Neural cell (in vitro differentiated cells): ENCODE measurements around the gene SIGLEC15. TPM values are rescaled to one million over a fixed set of nuclear protein-coding genes. Genes with fewer than 3 reads are reported as not detected.

Experiments used
- H2AFZ ChIP-seq: fragments of 200-600, 300-800 bp; sonication (generic), shearing (Covaris generic); 2 replicates; pipeline ENCODE4 v1.6.0; 2014; ENCODE audit warnings: low read depth, mild to moderate bottlenecking, antibody characterized with exemption, low read length, moderate library complexity
- H3F3A ChIP-seq: fragments of 200-600 bp; shearing (Covaris generic); 2 replicates; pipeline ENCODE4 v1.6.1; 2016; ENCODE audit warnings: mild to moderate bottlenecking, moderate library complexity, mixed read lengths, antibody characterized with exemption, low read length; ENCODE audit not compliant: insufficient read depth, poor library complexity, severe bottlenecking
- H3K27ac ChIP-seq: fragments of 200-600, 300-800 bp; sonication (generic), shearing (Covaris generic); 2 replicates; pipeline ENCODE4 v1.5.1; 2014; ENCODE audit warnings: mild to moderate bottlenecking, low read length, moderate library complexity
- H3K27me3 ChIP-seq: fragments of 300-800, 200-600 bp; sonication (generic), shearing (Covaris generic); 2 replicates; pipeline ENCODE4 v1.6.0; 2014; ENCODE audit warnings: mild to moderate bottlenecking, low read depth, low read length, moderate library complexity; ENCODE audit not compliant: insufficient read depth
- H3K36me3 ChIP-seq: fragments of 300-800, 200-600 bp; sonication (generic), shearing (Covaris generic); 2 replicates; pipeline ENCODE4 v1.5.1; 2014; ENCODE audit warnings: mild to moderate bottlenecking, antibody characterized with exemption, low read length, moderate library complexity; ENCODE audit not compliant: insufficient read depth
- H3K4me2 ChIP-seq: fragments of 300-800, 200-600 bp; sonication (generic), shearing (Covaris generic); 2 replicates; pipeline ENCODE4 v1.6.0; 2014; ENCODE audit warnings: mild to moderate bottlenecking, low read length
- H3K4me3 ChIP-seq: fragments of 300-800, 200-600 bp; sonication (generic), shearing (Covaris generic); 2 replicates; pipeline ENCODE4 v1.5.1; 2014; ENCODE audit warnings: mild to moderate bottlenecking, low read length, moderate library complexity
- H3K79me2 ChIP-seq: fragments of 200-600 bp; shearing (Covaris generic); replicated peaks from 2 replicates; pipeline ENCODE4 v1.6.0; 2014; ENCODE audit warnings: mild to moderate bottlenecking, low read length, moderate library complexity; ENCODE audit not compliant: insufficient read depth
- H3K9ac ChIP-seq: fragments of 300-800, 200-600 bp; sonication (generic), shearing (Covaris generic); 2 replicates; pipeline ENCODE4 v1.6.1; 2016; ENCODE audit warnings: mild to moderate bottlenecking, low read length, mixed read lengths
- H3K9me2 ChIP-seq: fragments of 200-600 bp; shearing (Covaris generic); 2 replicates; pipeline ENCODE4 v1.6.1; 2016; ENCODE audit warnings: mild to moderate bottlenecking, low read length, mixed read lengths; ENCODE audit not compliant: insufficient read depth
- H3K9me3 ChIP-seq: fragments of 200-600, 300-800 bp; sonication (generic), shearing (Covaris generic); 2 replicates; pipeline ENCODE4 v1.6.1; 2016; ENCODE audit warnings: mild to moderate bottlenecking, mixed run types, low read length, moderate library complexity, mixed read lengths
- H4K20me1 ChIP-seq: fragments of 200-600 bp; shearing (Covaris generic); 2 replicates; pipeline ENCODE4 v1.6.1; 2016; ENCODE audit warnings: mild to moderate bottlenecking, mixed run types; ENCODE audit not compliant: insufficient read depth
- EP300 ChIP-seq: fragments of 450-650 bp; conservative IDR thresholded peaks from 2 replicates; pipeline ENCODE4 v1.6.1; 2014; ENCODE audit warnings: antibody characterized with exemption, mild to moderate bottlenecking, moderate library complexity; ENCODE audit not compliant: poor library complexity, severe bottlenecking
- EZH2 ChIP-seq: fragments of 200-600, 300-800 bp; shearing (Covaris generic), sonication (generic); IDR thresholded peaks from 2 replicates; pipeline ENCODE4 v1.6.1; 2014; ENCODE audit warnings: antibody characterized with exemption, low read length, borderline replicate concordance, mild to moderate bottlenecking; ENCODE audit not compliant: insufficient read depth, poor library complexity, severe bottlenecking
- MXI1 ChIP-seq: fragments of 450-650 bp; conservative IDR thresholded peaks from 2 replicates; pipeline ENCODE4 v1.6.1; 2014; ENCODE audit warnings: antibody characterized with exemption, mild to moderate bottlenecking; ENCODE audit not compliant: poor library complexity, severe bottlenecking
- POLR2AphosphoS5 ChIP-seq: IDR thresholded peaks from 2 replicates; pipeline ENCODE4 v1.6.1; 2012
- RAD21 ChIP-seq: fragments of 450-650 bp; conservative IDR thresholded peaks from 2 replicates; pipeline ENCODE4 v1.6.1; 2014; ENCODE audit warnings: antibody characterized with exemption, mild to moderate bottlenecking, moderate library complexity
- SMC3 ChIP-seq: fragments of 450-650 bp; conservative IDR thresholded peaks from 2 replicates; pipeline ENCODE4 v1.6.1; 2014; ENCODE audit warnings: antibody characterized with exemption, mild to moderate bottlenecking, moderate library complexity; ENCODE audit not compliant: poor library complexity
- TAF1 ChIP-seq: IDR thresholded peaks from 2 replicates; pipeline ENCODE4 v1.6.1; 2012; ENCODE audit warnings: low read depth
- polyA plus RNA-seq: library from polyadenylated mRNA; depleted of rRNA; stranded (reverse); fragments of >200 nt; gene quantifications from 2 replicates; pipeline ENCODE4 v1.2.3, GENCODE V29; 2014
- TF ChIP-seq, protein P1 (sequence below): fragments of 450-650 bp; IDR thresholded peaks from 2 replicates; pipeline ENCODE4 v1.5.1; 2014; ENCODE audit warnings: antibody characterized with exemption, mild to moderate bottlenecking, moderate library complexity; ENCODE audit not compliant: poor library complexity, severe bottlenecking
- TF ChIP-seq, protein P2 (sequence below): IDR thresholded peaks from 2 replicates; pipeline ENCODE4 v1.6.1; 2012; ENCODE audit warnings: borderline replicate concordance

The SIGLEC15 gene
- polyA plus RNA-seq, 1 donor from 2014 or later, result not detected

DNA sequence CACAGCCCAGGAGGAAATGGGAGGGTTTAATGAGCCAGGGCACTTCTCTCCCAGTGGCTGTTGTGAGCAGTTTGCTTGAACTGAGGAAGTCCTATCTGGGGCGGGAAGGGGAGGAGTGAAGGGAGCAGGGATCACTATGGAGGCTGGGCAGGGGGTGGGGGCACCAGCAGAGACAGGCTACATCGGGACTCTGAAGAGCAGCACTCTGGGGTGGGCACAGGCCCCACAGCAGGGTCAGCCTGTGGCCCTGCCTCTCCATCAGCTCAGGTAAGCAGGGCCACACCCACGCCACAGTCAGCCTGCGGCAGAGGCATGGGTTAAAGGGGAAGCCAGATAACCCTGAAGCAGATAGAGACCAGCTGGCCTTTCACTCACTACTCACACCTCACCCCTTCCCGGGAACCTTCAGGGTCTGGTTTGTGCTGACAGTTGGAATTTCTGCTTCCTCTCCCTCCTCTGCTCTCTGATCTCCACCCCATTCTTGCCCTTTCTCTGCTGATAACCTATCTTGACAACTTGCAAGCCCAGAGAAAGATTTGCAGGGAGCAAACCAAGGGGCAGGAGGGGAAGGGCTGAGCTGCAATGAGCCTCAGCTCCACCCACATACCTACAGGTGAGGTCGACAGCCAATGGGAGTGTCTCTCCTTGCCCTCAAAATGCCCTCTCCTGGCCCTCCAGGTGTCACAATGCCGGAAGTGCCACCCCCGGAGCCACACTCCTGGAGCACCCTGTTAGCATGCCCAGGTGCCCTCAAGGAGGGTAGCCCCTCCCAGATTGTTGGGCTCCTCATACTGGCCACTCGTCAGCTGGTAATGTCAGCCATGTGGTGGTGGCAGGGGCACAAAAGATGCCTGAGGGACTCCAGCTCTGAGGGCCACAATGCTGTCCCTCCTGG is 3.7 kb downstream of the SIGLEC15 start:
- Histone ChIP-seq H3K4me2 (no peak overlapping the region), H3K9me3 (no peaks in the 10 kb centered on the region), H3K36me3 (no peaks in the 10 kb centered on the region), H3F3A (no peaks in the 10 kb centered on the region), H3K9me2 (no peaks in the 10 kb centered on the region), H3K27ac (no peak overlapping the region), H3K27me3 (no peaks in the 10 kb centered on the region), H2AFZ (no peak overlapping the region), H3K79me2 (no peaks in the 10 kb centered on the region), H3K9ac (no peak overlapping the region), H4K20me1 (no peaks in the 10 kb centered on the region), H3K4me3 (no peak overlapping the region)
- TF ChIP-seq, protein P1, sequence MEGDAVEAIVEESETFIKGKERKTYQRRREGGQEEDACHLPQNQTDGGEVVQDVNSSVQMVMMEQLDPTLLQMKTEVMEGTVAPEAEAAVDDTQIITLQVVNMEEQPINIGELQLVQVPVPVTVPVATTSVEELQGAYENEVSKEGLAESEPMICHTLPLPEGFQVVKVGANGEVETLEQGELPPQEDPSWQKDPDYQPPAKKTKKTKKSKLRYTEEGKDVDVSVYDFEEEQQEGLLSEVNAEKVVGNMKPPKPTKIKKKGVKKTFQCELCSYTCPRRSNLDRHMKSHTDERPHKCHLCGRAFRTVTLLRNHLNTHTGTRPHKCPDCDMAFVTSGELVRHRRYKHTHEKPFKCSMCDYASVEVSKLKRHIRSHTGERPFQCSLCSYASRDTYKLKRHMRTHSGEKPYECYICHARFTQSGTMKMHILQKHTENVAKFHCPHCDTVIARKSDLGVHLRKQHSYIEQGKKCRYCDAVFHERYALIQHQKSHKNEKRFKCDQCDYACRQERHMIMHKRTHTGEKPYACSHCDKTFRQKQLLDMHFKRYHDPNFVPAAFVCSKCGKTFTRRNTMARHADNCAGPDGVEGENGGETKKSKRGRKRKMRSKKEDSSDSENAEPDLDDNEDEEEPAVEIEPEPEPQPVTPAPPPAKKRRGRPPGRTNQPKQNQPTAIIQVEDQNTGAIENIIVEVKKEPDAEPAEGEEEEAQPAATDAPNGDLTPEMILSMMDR, result no peak
- TF ChIP-seq SMC3 (no peak), TAF1 (no peak), MXI1 (no peak), EP300 (no peak), EZH2 (no peak), POLR2AphosphoS5 (no peak), RAD21 (no peak)
- TF ChIP-seq, protein P2, sequence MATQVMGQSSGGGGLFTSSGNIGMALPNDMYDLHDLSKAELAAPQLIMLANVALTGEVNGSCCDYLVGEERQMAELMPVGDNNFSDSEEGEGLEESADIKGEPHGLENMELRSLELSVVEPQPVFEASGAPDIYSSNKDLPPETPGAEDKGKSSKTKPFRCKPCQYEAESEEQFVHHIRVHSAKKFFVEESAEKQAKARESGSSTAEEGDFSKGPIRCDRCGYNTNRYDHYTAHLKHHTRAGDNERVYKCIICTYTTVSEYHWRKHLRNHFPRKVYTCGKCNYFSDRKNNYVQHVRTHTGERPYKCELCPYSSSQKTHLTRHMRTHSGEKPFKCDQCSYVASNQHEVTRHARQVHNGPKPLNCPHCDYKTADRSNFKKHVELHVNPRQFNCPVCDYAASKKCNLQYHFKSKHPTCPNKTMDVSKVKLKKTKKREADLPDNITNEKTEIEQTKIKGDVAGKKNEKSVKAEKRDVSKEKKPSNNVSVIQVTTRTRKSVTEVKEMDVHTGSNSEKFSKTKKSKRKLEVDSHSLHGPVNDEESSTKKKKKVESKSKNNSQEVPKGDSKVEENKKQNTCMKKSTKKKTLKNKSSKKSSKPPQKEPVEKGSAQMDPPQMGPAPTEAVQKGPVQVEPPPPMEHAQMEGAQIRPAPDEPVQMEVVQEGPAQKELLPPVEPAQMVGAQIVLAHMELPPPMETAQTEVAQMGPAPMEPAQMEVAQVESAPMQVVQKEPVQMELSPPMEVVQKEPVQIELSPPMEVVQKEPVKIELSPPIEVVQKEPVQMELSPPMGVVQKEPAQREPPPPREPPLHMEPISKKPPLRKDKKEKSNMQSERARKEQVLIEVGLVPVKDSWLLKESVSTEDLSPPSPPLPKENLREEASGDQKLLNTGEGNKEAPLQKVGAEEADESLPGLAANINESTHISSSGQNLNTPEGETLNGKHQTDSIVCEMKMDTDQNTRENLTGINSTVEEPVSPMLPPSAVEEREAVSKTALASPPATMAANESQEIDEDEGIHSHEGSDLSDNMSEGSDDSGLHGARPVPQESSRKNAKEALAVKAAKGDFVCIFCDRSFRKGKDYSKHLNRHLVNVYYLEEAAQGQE, result no peak

DNA sequence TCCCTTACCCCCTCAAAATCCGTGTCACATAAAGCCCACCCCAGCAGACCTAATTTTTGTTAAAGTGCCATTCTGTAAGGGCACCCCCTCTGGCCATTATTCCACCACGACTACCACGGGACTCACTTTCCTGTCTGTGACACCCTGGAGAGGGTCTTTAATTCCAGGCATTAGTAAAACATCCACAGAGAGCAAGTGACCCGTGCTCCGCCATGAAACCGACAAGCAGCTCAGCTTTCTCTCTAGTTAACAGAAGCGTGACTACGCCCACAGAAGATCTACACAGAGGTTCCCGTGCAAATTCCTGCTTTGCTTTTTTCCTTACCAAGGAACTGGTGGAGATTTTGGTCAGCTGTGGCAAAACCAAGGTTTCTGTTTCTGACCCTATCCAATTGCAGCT is 4.4 kb downstream of the SIGLEC15 start:
- Histone ChIP-seq H2AFZ (no peak overlapping the region), H3K4me3 (no peak overlapping the region), H3K9me3 (no peaks in the 10 kb centered on the region), H3F3A (no peaks in the 10 kb centered on the region), H3K27me3 (no peaks in the 10 kb centered on the region), H3K27ac (no peak overlapping the region), H3K9ac (no peak overlapping the region), H4K20me1 (no peaks in the 10 kb centered on the region), H3K36me3 (no peaks in the 10 kb centered on the region), H3K79me2 (no peaks in the 10 kb centered on the region), H3K9me2 (no peaks in the 10 kb centered on the region), H3K4me2 (no peak overlapping the region)
- no peak for TF ChIP-seq TAF1
- no peak for TF ChIP-seq RAD21
- TF ChIP-seq, protein P1, result no peak
- no peak for TF ChIP-seq EP300
- TF ChIP-seq, protein P2, result no peak
- no peak for TF ChIP-seq MXI1
- no peak for TF ChIP-seq SMC3
- TF ChIP-seq EZH2, result no peak
- no peak for TF ChIP-seq POLR2AphosphoS5
